ENCODE measurements around the gene MED12L. TPM values are rescaled to one million over a fixed set of nuclear protein-coding genes. Genes with fewer than 3 reads are reported as not detected.

Gene MED12L
- total RNA-seq, 1 experiment from 2014 or later: 14.9 TPM

DNA sequence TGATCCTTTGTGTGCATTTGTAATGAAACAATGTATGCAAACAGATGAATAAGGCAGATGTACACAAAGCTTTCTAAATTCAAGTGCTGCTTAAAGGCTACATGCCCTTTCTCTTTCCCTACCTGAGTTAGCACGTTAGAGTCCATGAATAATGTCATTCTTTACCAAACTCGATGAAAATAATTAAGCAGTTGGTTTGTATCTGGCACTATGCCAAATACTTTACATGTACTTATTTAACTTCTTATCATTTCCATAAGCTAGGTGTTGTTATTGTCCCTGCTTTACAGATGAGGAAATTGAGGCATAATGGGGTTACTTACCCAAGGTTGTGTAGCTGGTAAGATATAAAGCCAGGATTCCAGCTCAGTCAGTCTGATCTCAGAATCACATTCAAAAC lies 115.1 kb downstream of the MED12L start:
- Mint-ChIP-seq H3K4me1 (no peaks in the 10 kb centered on the region), H3K36me3 (ENCODE audit: insufficient read depth in 1 of 3, low read depth in 3 of 3) (no peaks in the 10 kb centered on the region; a peak in 1 of 7 replicates), H3K27me3 (ENCODE audit: low read depth) (no peaks in the 10 kb centered on the region), H3K27ac (no peak overlapping the region), H3K9me3 (no peaks in the 10 kb centered on the region), H3K4me3 (no peak overlapping the region)
- Histone ChIP-seq H3K56ac (ENCODE audit: insufficient read length, low read depth, low read length) (no peak overlapping the region), H3K23ac (ENCODE audit: insufficient read length, low read depth, low read length) (no peak overlapping the region), H4K8ac (replicated peaks; ENCODE audit: insufficient read length, low read depth, low read length) (no peak overlapping the region), H3K14ac (ENCODE audit: insufficient read depth, low read length) (no peak overlapping the region), H3K79me2 (ENCODE audit: insufficient read depth, low read length) (no peaks in the 10 kb centered on the region), H3K9me3 (ENCODE audit: control insufficient read depth, low read depth, low read length) (no peaks in the 10 kb centered on the region), H3K4ac (ENCODE audit: low read depth, low read length) (no peak overlapping the region), H2BK12ac (ENCODE audit: insufficient read length, low read depth, low read length) (no peak overlapping the region), H4K91ac (ENCODE audit: insufficient read length, low read depth, low read length) (no peak overlapping the region), H3K23me2 (ENCODE audit: insufficient read length, low read depth, low read length, poor library complexity, severe bottlenecking) (no peaks in the 10 kb centered on the region), H3K9ac (ENCODE audit: extremely low read depth, insufficient read length, low read length) (no peak overlapping the region), H4K5ac (ENCODE audit: insufficient read length, low read depth, low read length) (no peak overlapping the region), H2BK20ac (ENCODE audit: low read depth, low read length, poor library complexity, severe bottlenecking) (no peak overlapping the region), H3K18ac (ENCODE audit: insufficient read length, low read depth, low read length) (no peak overlapping the region), H3T11ph (ENCODE audit: low read length) (no peak overlapping the region), H2BK120ac (ENCODE audit: low read depth, low read length, poor library complexity, severe bottlenecking) (no peak overlapping the region), H3K27ac (ENCODE audit: insufficient read length, low read depth, low read length) (no peak overlapping the region), H4K20me1 (ENCODE audit: control insufficient read depth, insufficient read depth, insufficient read length) (no peaks in the 10 kb centered on the region), H3K27me3 (ENCODE audit: insufficient read depth, low read length) (no peaks in the 10 kb centered on the region), H2AK5ac (ENCODE audit: insufficient read length, low read length) (no peak overlapping the region), H2BK15ac (ENCODE audit: low read depth, low read length) (no peak overlapping the region), H3K4me1 (ENCODE audit: insufficient read depth, low read length) (no peaks in the 10 kb centered on the region), H2AFZ (ENCODE audit: low read length) (no peak overlapping the region), H3K79me1 (ENCODE audit: insufficient read depth, low read depth, low read length, poor library complexity, severe bottlenecking) (no peaks in the 10 kb centered on the region), H3K4me2 (ENCODE audit: insufficient read depth, insufficient read length, low read length) (no peak overlapping the region), H2BK5ac (ENCODE audit: insufficient read length, low read length) (no peak overlapping the region)
- TF ChIP-seq, protein P1, sequence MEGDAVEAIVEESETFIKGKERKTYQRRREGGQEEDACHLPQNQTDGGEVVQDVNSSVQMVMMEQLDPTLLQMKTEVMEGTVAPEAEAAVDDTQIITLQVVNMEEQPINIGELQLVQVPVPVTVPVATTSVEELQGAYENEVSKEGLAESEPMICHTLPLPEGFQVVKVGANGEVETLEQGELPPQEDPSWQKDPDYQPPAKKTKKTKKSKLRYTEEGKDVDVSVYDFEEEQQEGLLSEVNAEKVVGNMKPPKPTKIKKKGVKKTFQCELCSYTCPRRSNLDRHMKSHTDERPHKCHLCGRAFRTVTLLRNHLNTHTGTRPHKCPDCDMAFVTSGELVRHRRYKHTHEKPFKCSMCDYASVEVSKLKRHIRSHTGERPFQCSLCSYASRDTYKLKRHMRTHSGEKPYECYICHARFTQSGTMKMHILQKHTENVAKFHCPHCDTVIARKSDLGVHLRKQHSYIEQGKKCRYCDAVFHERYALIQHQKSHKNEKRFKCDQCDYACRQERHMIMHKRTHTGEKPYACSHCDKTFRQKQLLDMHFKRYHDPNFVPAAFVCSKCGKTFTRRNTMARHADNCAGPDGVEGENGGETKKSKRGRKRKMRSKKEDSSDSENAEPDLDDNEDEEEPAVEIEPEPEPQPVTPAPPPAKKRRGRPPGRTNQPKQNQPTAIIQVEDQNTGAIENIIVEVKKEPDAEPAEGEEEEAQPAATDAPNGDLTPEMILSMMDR (conservative IDR thresholded peaks at IDR 0.05): no peak
- no peak for DNase-seq
- no CpG with 5 or more reads among the region's 2 CpGs for WGBS (ENCODE audit: extremely low coverage, insufficient read length, low lambda C conversion rate)

All from H9 (cell line).